ENCODE data around the gene PCBD1.

DNA sequence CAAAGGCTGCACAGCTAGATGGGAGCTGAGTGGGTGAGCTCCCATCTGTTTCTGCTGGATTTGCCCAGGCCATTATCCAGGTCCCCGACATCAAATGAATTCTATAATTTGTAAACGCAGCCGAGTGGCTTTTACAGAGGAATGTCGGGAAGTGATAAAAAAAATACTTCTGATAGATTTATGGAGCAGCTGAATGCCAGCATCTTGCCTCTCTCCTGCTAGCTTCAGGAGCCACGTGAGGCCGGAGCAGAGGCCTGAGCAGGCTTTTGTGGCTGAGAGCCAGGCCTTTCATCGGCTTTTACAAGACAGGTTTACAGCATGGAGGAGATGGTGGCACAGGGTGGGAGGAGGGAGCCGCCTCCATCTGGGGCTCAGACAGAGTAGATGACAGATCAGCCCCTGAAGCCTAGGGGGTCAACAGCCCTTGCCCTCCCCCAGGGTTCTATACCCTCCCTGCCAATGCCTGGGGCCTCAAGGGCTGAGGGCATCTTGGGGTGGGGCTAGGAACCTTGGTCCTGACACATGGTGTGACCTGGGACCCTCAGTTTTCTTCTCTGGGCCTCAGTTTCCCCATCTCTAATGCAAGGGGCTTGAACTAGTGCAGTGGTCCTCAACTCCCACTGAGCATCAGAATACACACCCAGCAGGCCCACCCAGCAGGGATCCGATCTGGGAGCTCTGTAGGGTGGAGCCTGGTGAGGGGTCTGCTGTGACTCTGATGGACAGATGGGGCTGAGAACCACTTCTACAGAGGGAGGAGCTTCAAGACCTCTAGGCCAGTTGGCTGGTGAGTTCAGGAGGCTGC is 44.2 kb upstream of the PCBD1 start:
- TF ChIP-seq CTCF (IDR thresholded peaks at IDR 0.05 in 2 of 3, conservative IDR thresholded peaks at IDR 0.05 in 1 of 3; ENCODE audit: borderline replicate concordance in 1 of 3, insufficient read depth in 1 of 3, low read depth in 2 of 3, low read length in 2 of 3) (no peak), SRF (IDR thresholded peaks at IDR 0.05; ENCODE audit: low read depth) (no peak), RAD21 (IDR thresholded peaks at IDR 0.05; ENCODE audit: low read depth) (no peak), ZBTB33 (IDR thresholded peaks at IDR 0.05; ENCODE audit: extremely low read depth, insufficient replicate concordance, low read length) (no peak), JUND (IDR thresholded peaks at IDR 0.05) (no peak), POLR2A (IDR thresholded peaks at IDR 0.05; ENCODE audit: borderline replicate concordance, extremely low read depth, insufficient read depth, insufficient read length) (no peak), POLR2AphosphoS5 (IDR thresholded peaks at IDR 0.05; ENCODE audit: low read depth, low read length) (no peak), EGR1 (IDR thresholded peaks at IDR 0.05; ENCODE audit: low read depth) (no peak)
